ENCODE measurements around the gene TMEM114.

The TMEM114 gene

DNA sequence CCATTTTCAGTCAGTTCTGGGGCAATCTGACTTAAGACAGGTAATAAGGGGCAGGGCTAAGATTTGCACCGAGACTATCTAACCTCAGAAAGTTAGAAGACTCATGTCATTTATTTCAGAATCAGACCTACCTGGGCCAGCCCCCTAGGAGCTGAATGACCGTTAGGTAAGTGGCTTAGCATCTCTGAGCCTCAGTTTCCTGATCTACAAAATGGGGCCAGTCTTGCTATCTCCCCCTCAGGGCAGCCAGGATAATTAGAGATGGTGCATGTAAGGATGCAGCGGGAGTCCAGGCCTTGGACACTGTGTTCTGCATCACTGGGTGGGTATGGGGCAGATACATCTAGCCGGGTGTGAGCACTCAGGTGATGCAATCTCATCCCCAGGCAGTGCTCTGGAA, 20.8 kb upstream of the TMEM114 start:
- DNase-seq (ENCODE audit: low read depth): no peak

DNA sequence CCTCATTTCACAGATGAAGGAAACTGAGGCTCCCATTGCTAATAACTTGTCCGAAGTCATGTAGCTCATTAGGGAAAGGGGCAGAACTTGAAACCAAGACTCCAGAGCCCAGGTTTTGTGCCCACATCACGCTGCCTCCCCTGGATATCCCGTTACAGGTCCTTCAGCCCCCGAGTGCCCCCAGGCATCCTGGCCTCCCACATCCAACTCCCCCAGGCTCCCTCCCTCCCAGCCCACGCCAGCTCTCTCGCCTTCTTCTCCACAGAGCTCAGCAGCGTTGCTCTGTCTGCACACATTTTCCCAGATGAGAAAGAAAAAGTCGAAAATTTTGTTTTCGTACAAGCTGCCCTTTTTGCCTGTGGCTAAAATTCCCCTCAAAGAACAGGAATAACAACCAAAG, 16.9 kb upstream of the TMEM114 start:
- DNase-seq (ENCODE audit: low read depth): no peak

DNA sequence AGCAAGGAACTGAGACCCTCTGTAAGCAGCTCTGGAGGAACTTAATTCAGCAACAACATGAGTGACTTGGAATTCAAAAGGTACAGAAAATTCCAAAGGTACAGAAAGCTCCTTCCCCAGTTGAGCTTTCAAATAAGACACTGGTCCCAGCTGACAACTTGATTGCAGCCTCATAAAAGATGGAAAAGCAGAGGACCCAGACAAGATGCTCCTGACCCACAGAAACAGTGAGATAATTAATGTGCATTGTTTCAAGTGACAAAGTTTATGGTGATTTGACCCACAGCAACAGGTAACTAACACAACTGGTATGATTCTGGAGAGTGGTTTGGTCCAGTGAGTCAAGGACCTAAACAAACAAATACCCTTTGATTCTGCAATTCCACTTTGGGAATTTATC, 15.2 kb upstream of the TMEM114 start:
- DNase-seq (ENCODE audit: low read depth): no peak

DNA sequence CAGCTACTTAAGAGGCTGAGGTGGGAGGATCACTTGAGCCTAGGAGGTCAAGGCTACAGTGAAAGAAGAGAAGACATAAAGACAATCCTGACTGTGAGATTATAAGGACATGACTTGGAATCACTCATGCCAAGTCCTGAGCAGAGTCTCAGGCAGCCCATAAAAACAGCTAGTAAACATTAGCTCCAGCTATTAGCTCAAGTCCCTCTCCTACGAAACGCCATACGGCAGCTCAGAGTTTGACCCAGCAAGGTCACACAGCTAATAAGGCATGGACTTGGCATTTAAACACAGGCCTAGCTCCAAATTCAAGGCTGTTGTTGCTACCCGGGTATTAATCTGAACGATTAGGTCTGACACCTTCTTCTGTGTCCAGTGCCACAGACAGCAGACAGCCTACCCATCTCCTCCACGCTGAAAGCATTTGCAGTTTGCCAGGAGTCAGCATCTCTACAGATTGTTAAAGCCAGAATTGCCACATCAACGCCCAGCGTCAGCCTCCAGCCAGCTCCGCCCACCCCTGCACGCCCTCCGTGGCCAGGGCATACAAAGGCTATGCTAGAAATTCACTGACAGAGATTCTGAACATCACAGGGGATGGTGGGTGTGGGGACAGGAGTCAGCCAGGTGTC, 9.9 kb upstream of the TMEM114 start:
- no peak for DNase-seq (ENCODE audit: low read depth)

DNA sequence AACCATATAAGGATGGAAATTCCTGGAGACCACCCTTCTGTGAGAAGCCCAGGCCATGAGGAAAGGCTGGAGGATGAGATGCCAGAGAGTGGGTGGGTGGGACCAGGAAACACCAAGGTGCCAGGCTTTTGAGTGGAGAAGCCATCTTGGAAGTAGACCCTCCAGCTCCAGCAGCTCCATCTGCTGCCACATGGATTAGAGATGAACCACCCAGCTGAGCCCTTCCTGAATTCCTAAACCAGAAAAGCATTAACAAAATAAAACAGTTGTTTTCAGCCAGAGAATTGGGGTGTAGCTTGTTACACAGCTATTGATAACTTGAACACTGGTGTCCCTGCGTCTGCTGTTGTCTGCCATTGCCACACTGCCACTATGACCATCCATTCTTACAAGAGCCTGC, 6.3 kb upstream of the TMEM114 start:
- DNase-seq (ENCODE audit: low read depth): no peak

DNA sequence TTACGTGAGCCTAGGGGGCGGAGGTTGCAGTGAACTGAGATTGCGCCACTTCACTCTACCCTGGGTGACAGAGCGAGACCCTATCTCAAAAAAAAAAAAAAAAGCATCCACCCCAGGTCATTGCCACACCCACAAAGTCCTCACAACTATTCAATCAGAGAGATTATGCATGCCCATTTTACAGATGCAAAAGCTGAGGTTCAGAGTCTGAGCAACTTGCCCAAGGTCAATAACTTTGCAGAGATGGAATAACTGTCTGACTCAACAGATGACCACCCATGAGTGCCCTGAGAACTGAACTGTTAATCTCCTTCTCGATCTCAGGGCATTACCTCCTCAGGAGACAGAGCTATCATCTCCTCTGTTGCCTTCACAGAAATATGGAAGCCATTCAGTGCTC, 5.5 kb upstream of the TMEM114 start:
- DNase-seq (ENCODE audit: low read depth): no peak

DNA sequence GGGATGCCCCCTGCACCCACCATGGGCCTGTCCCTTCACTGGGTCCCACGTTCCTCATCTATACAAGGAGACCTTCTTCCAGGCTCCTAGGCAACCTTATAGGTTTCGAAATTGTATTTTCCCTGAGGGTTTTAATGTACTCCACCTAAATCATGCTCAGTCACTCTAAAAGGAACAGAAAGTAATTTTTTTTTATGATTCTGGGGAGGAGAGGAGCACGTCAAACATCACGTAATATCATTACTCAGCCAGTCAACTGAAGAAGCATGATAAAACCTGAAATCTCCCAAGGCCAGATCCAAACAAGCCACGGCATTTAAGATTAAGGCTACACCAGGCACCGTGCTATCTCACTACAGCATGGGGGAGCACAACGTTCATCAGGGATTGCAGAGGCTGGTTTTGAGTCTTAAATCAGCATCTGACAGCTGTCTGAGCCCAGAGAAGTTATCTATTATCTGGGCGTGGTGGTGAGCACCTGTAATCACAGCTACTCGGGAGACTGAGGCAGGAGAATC, 3.9 kb upstream of the TMEM114 start:
- DNase-seq (ENCODE audit: low read depth): no peak

DNA sequence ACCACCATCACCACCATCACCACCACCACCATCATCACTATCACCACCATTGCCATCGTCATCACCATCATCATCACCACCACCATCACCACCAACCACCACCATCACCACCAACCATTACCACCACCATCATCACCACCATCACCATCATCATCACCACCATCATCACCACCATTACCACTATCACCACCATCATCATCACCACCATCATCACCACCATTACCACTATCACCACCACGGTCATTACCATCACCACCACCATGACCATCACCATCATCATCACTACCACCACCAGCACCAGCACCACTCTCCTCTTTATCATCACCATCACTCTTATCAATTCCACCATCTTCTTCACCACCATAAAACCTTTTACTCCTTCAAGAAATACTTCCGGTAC, 1.1 kb upstream of the TMEM114 start:
- no peak for DNase-seq (ENCODE audit: low read depth)

DNA sequence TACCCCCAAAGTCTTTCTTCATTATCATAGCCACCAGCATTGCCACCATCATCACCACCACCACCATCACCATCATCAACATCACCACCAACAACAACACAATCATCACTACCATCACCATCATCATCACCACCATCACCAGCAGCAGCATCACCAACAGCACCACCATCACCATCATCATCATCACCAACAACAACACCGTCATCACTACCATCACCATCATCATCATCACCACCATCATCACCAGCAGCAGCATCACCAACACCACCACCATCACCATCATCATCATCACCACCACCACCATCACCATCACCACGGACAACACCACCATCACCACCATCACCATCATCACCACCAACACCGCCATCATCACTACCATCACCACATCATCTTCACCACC, 500 bp upstream of the TMEM114 start:
- DNase-seq (ENCODE audit: low read depth): no peak

DNA sequence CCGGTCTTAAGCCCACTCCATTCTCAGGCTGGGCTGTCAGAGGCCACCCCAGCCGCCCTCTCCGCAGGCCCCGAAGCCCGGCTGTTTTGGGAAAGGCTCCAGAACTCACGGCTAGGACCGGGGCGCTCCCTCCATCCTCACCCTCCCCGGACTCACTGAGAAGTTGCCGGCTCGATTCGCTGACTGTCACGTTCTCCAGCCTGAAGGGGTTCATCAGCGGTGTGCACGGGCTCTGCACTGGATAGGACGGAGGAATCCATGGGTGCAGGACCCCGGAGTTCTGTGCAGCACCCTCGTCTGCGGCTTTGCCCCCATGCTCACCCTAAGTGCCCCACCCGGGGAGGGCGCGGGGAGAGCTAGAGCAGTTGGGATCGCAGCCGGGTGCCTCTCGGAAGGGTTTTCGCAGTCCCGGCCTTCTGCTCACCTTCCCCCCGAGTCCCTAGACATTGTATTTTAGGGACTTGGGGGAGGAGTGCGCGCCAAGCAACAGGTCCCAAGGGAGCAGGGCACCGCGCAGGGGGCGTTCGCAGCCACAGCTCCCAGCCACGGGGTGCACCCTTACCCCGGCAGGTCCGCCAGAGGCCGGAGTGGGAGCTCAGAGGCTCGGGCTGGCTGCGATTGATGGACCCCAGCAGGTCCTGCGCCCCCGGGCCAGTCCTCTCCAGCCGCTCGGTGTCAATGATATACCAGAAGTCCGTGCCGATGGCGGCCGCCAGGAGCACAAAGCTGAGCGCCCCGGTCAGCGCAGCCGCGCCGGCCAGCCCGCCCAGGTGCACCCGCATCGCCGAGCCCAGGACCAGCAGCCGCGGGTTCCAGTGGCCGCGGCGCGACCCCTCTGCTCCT, 1.0 kb downstream of the TMEM114 start:
- no peak for DNase-seq (ENCODE audit: low read depth)

DNA sequence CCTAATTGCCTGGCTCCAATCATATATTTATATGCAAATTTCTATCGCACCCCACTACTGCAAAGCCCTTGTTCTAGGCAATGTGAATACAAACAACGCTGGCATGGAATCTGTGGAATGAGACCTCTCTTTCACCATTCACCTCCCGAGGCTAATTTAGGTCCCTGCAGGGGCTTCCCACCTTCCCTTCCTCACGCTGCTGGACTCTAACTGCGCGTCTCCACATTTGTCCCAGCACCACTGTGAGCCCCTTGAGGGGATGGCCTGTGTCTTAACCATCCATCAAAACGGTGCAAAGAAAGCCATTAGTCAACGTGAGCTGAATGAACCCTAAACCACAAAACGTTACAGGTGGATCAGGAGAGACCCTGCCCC, 1.6 kb downstream of the TMEM114 start:
- DNase-seq (ENCODE audit: low read depth): no peak

DNA sequence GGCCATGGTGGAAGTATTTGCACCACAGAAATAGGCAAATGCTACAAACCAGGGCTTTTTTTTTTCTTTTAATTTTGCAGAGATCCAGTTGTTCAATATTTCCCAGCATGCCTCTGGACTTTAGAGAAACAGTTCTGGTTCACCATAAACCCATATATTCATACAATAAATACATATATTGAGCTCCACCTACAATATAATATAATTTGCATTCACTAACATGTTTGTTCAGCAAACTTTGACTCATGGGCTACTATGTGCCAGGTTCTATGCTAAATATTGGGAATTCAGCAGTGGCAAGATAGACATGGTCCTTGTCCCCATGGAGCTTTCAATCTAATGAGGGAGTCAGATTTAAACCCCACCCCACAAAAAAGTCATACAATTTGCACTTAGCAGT, 3.2 kb downstream of the TMEM114 start:
- DNase-seq (ENCODE audit: low read depth): no peak

DNA sequence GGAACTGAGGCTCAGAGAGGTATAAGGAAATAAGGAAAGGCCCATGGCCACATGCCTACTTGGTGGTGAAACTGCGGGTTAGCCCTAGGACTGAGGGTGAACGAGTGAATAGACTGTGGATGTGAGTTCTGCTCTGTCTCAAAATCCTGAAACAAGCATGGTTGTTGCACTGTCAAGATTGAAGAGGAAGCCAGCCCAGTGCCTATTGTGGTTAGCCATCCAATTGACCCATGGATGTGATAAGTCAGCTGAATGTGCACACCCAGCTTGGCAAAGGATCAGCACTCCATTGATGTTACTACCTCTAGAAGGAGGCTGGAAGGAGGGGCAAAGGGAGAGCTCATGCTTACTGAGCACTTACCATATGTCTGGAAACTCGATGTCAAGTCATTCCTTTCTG, 4.5 kb downstream of the TMEM114 start:
- no peak for DNase-seq (ENCODE audit: low read depth)

DNA sequence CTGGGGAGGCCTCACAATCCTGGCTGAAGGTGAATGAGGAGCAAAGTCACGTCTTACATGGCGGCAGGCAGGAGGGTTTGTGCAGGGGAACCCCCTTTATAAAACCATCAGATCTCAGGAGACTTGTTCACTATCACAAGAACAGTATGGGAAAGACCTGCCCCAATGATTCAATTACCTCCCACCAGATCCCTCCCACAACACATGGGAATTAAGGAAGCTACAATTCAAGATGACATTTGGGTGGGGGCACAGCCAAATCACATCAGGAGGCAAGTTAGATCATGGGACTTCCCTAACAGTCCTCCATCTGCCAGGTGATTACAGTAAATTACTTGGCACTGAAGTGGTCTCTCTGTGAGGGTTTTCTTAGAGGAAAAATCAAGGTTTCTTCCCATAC, 5.3 kb downstream of the TMEM114 start:
- no peak for DNase-seq (ENCODE audit: low read depth)

DNA sequence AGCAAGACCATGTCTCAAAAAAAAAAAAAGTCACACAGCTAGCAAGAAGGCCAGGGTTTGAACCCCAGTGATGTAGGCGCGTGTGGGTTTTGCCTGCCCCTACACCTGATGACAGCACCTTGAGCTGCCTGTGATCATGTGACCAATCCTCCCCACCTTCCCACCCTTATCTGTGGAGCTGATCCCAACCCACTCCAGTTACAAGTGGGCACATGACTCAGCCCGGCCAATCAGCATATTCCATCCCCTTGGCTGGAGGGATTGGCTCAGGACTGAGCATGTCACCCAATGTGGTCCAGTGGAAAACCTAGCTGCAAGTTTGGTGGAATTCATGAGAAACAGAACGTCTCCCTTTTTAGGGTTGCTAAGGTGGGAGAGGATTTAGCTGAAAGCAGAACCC, 6.6 kb downstream of the TMEM114 start:
- DNase-seq (ENCODE audit: low read depth): no peak

DNA sequence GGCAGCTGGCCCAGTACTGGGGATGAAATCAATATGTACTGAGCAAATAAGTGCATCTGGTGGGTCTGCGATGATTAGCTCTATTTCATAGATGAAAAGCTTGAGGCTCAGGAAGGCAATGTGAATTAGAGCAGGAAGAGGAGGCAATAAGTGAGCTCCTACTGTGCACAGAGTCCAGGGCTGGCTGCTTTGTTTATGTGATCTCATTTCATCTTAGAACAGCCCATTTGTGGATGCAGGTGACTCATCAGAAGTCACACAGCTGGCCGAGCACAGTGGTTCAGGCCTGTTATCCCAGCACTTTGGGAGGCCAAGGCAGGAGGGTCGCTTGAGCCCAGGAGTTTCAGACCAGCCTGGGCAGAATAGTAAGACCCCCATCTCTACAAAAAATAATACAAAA, 7.1 kb downstream of the TMEM114 start:
- no peak for DNase-seq (ENCODE audit: low read depth)

DNA sequence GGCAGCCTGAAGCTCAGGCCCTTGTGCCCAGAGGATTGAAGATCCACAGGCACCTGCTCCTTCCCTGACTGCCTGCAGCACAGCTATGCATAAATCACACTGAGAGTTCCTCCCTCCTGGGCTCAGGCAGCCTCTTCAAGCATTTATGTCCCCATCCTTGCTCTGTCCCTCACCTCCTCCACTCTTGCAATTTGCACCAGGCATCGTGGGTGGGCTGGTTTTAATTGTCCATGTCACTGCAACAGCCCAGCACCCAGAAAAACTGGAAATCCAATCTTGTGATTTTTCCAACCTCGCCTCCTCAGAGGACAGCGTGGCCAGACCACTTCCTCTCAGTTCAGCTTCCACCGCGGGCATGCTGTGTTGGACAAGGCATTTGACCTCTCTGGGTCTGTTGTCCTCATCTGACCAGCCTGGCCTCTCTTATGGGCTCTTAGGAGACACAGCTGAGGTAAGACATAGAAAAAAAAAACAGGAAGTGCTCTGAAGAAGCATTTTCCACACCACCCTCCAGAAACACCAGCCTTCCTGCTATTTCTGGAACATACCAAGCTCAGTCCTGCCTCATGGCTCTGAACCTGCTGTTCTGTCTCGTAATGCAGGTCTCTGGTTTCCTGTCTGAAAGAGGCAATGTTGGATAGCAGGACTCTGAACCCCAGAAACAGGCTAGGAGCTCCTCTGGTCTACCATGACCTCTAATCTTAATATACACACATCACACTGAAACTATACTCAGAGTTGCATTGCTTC, 8.3 kb downstream of the TMEM114 start:
- DNase-seq (ENCODE audit: low read depth): no peak

DNA sequence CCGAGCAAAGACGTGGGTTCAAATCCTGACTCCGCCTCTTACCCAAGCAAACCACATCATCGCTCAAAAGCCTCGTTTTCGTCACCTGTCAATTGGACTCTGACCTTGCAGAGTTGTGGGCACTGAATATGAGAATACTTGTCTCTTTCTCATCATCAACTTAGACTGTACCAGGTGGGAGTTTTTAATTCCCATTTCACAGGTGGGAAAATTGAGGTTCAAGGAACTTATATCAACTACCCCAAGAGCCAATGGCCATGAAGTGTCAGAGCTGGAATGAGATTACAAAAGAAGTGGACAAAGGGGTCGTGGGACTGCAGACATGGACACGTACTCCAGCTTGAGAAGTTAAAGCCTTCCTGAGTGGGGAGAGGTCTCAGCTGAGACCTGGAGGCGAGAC, 10.8 kb downstream of the TMEM114 start:
- no peak for DNase-seq (ENCODE audit: low read depth)

DNA sequence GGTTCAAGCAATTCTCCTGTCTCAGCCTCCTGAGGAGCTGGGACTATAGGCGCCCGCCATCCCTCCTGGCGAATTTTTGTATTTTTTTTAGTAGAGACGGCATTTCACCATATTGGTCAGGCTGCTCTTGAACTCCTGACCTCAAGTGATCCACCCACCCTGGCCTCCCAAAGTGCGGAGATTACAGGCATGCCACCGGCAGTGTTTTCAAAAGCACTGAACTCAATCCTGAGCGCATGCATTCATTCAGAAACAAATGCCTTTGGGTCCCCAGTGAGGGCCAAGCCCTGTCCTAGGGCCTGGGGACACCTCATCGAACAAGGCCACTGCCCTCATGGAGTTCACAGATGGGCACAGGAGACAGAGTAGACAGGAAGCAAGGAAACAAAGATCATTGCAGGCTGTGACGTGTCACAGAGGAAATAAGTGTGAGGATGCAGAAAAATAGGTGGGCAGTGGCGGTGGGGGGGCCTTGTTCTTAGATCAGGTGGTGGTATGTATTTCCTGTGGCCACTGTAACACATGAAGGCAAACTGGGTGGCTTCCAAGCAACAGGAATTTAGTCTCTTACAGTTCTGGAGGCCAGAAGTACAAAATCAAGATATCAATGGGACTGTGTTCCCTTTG, 12.5 kb downstream of the TMEM114 start:
- no peak for DNase-seq (ENCODE audit: low read depth)

DNA sequence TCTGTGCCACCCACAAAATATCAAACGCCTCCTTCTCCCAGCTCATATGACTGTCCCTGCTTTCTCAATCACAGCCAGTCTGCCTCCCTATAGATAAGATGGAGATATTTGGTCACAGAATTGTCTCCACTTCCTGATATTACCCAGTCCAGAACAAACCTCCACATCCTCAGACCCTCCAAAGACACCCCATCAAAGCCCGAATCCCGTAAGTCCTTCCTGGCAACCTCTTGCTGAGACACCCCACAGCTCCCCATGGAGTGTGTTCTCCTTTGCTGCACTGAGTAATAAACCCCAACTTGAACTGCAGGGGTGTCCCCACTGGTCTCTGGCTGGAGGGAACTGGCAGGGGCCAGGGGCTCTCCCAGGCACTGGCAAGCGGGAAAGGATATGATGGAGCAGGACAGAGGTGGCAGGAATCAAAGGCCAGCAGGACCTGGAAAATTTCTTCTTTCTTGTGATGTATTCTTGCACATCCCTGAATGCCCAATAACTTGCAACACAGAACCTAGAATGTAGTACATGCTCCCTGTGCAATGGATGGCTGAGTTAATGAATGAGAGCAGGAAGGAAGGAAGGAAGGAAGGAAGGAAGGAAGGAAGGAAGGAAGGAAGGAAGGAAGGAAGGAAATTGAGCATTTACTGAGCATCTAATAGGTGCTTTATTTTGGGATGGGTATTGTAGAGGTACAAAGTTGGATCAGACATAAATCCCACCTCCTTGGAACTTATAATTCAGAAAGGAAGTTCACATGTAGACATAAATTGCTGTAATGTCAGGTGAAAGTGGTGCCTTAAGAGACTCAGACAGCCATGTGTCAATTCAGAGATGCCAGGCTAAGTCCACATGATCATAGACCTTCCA, 13.9 kb downstream of the TMEM114 start:
- DNase-seq (ENCODE audit: low read depth): no peak

DNA sequence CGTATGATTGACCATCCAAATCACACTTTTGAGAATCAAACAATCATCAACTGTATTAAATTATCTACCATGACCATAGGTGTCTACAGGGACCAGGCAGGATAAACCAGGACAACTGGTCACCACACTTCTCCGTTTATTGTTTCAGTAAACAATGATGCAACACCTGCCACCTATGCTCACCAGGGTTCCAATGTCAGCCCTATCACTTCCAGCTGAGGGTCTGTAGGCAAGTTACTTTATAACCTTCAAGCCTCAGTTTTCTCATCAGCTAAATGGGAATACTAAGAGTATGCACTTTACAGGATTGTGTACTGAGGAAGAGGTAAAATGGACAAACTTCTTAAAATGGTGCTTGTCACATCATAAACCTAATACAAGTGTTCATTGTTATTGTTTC, 14.9 kb downstream of the TMEM114 start:
- DNase-seq (ENCODE audit: low read depth): no peak
